Activated CD4-positive, alpha-beta T cell treated with anti-CD3 and anti-CD28 coated beads, Interleukin-2, Interleukin-4, amounts not matched to agents 100 ng/mL and 50 ng/mL, durations not matched to agents 16 hours and 8 hours (primary cell): ENCODE results near the gene SGK2.

Experiments
- DNase-seq: peaks from one replicate; pipeline ENCODE4 v3.0.0-alpha.2; 2020; ENCODE audit warnings: low spot score

SGK2 gene

DNA sequence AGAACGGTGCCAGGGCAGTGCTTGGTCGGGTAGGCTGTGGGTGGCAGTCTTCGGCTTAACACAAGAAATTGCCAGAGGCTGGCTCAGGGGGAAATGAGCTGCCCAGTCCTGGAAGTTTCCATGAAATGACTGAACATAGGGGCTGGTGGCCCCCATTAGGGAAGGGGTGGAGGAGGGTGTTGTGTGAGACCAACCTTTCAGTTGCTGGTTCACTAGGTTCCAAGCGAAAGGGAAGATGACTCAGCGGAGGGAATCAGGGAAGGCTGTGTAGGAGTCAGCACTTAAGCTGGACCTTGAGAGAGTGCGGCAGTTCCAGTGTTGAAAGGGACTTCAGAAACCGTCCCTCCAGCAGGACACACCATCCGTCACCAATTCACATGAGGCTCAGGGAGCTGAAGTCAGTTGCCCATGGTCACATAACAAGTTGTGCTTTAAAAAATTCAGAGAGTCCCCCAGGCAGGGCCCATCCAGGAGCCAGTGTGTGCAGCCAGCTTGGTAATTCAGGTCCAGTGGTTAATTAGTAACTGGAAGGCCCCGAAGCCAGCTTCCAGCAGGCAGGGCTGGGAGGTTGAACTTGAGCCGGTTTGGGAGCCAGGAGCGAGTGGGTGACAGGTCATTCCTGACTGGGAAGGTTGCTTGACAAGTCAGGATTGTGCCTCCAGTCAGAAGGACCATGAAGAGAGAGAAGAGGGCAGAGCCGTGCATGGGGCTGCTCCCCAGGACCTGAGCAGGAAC lies at the start of gene SGK2:
Gene SGK2, plus strand, starts transcription at position 616 of the 735 bp plus-strand sequence. CDS start 7,469 bp downstream, outside the sequence.
- DNase-seq, result no peak

DNA sequence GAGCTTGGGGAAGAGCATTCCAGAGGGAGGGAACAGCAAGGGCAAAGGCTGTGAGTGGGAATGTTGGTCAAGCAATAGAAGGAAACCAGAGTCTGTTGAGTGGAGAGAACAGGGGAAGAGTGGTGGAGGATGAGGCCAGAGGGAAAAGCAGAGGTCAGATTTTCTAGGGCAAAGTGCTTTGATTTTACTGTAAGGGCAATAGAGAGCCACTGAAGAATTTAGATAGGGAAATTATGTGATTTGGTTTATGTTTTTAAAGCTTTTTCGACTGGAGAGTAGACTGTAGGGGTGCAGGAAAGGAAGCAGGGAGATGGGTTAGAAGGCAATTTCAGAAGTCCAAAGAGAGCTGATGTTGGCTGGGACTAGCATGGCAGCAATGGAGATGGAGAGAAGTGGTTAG lies 46.9 kb upstream of the SGK2 start:
- no peak for DNase-seq

DNA sequence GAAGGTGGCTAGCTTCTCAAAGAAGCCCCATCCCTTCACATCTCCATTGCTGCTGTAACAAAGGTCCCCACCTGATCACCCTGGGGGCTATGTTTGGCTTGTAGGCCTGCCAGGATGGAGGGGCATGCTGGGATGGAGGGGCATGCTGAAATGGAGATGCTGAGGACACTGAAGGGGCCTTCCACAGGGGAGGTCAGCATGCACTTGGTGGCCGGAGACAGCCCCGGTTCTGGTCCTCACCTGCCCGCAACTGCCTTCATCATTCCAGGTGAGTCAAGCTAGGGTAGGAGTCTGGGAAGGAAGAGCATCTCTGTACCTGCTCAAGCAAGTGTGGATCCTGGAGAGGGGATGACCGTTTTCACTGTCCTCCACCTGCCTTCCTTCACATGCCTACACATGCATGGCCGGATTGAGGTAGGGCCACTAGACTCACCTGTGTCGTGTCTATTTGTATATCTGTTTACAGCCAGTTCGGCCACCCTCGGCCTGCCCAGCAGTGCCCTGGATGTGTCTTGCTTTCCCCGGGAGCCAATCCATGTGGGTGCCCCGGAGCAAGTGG lies 45.4 kb upstream of the SGK2 start:
- DNase-seq, result no peak

DNA sequence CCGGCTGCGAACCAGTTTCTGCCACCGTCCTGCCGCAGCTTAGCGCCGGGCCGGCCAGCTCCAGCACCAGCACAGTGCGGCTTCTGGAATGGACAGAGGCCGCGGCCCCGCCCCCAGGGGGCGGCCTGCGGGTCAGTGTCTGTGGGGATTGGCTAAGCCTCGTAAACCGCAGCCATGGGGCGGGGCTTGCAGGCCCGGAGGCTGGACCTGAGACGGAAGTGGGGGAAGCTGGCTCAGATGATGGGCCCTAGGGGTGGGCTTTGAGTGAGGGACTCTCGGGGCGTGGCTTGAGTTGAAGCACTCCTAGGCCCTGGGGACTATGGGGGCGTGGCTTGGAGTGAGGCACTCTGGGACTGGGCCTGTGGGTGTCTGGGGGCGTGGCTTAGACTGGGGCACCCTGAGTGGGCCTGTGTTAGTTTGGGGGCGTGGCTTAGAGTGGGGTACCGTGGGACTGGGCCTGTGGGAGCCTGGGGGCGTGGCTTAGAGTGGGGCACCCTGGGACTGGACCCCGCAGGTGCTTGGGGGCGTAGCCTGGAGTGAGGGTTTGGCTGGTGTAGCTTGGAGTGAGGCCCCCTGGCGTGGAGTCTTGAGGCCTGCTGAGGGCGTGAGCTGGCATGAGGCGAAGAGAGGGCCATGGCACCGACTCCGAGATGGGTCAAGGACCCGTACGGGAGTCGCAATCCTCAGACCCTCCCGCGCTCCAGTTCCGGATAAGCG lies 44.7 kb upstream of the SGK2 start:
- peak; percentile 95 for DNase-seq

DNA sequence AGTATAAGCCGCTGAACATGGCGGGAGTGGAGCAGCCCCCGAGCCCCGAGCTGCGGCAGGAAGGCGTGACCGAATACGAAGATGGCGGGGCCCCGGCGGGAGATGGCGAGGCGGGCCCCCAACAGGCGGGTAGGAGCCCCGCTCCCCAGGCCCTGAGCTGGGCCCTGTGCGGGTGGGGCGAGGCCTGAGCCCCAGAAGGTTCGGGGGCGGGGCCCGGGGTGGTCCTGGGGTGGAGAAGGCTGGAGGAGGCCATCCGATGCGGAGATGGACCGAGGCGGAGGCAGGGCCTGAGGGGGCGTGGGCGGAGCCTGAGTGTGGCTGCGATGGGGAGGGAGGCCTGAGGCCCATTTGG lies 44.2 kb upstream of the SGK2 start:
- no peak for DNase-seq

DNA sequence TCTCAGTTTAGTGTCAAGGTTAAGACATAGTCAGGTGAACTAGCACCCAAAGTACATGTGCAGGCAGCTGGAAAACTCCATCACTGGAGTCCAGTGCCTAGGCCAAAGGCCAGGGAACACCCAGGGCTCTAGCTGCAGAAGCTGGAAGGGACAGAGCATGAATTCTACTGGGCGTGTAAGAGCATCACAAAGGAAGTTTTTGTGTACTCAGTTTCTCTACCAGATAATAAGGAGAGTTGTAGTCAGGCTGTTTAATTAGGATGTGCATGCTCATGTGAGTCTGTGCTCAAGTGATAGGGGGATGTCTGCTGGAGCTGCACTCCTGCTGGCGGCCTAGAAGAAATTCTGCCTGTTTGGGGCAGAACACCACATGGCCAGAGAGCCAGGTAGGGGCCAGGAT lies 43.2 kb upstream of the SGK2 start:
- DNase-seq, result no peak

DNA sequence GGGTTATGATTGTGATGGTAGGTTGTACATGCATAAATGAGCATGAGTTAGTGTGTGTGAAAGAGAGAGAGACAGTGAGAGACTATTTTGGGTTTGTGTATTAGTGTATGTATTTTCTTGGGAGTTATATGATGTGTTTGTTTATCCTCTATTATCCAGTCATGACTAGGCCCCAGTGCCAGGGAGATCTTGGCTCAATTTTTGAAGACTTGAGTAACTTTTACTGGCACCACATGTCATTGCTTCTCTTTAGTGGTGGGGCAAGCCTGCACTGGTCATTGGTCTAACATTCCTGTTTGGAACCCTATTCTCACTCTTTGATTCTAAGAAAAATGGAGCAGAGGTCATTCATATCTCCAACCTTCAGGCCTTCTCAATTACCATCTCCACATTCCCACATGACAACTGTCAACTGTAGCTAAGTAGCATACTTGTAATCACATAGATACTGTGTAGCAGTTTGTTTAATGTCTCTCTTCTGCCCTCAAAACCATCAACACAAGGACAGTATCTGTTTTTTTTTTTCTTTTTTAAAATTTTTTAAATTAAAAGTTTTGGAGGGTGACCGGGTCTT lies 42.5 kb upstream of the SGK2 start:
- DNase-seq, result no peak

DNA sequence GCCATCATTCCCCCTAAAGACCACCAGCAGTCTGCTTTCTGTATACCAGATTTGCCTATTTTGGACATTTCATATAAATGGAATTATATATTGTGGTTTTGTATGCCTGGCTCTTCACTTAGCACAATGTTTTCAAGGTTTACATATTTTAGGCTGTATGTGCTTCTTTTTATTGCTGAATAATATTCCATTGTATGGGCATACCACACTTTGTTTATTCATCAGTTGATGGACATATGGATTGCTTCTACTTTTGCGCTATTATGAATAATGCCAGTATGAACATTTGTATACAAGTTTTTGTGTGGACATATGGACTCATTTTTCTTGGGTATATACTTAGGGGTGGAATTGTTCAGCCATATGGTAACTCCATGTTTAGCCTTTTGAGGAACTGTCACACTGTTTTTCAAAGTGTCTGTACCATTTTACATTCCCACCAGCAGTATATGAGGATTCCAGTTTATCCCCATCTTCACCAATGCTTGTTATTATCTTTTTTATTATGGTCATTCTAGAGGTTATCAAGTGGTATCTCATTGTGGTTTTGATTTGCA lies 38.7 kb upstream of the SGK2 start:
- no peak for DNase-seq

DNA sequence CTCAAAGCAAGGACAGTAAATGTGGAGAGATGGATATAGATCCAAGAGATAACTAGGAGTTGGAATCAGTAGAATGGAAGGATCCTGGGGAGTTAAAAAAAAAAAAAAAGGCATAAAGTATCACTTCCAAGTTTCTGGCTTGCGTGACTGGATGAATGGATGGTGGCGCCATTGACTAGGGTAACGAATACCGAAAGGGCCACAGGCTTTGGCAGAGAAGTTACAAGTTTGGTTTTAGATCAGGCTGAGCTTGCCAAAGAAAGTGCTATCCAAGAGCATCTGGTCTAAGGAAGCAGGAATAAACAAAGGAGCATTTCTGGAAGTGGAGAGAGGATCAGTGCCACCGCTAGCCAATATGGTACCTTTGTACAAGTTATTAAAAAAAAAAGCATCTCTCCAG lies 33.8 kb upstream of the SGK2 start:
- DNase-seq, result no peak

DNA sequence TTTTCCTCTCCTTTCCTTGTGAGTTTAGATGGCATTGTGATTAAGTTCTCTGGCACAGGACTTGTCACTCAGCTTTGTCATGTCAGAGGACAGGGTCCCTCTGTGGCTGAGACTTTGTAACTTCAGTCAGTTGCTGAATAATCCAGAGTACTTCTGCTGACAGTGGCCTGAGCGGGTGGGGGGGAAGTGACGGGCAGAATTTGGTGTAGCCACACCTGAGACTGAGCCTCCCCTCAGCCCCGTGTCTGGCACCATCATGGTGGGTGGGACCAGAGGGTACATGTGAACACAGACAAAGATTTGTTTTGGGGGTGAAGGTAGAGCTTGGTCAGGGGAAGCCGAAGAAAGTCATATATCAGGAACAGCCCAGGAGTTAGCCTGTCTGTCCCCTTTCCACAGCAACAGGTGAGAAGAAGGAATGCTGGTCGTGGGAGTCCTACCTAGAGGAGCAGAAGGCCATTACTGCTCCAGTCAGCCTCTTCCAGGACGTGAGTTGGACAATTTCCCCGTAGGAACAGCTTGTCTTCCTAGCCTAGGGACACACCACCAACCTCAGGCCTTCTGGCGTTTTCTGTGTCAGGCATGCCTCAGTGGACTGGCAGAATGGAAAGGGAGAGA lies 30.5 kb upstream of the SGK2 start:
- DNase-seq, result no peak

DNA sequence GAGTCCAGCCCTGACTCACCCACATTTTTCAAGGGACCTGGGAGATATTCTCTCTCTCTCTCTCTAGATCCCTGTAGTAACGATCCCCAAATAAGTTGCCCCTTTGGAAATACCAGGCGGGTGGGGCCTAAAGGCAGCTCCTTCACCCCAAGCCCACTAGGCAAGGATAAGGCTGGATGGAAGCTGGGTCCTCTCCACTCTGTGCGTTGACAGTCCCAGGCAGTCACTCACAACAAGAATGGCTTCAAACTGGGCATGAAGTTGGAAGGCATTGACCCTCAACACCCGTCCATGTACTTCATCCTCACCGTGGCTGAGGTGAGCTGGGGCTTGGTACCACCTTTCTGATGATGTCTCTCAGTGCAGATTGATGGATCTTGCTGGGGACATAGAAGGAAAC lies 29.8 kb upstream of the SGK2 start:
- DNase-seq, result no peak

DNA sequence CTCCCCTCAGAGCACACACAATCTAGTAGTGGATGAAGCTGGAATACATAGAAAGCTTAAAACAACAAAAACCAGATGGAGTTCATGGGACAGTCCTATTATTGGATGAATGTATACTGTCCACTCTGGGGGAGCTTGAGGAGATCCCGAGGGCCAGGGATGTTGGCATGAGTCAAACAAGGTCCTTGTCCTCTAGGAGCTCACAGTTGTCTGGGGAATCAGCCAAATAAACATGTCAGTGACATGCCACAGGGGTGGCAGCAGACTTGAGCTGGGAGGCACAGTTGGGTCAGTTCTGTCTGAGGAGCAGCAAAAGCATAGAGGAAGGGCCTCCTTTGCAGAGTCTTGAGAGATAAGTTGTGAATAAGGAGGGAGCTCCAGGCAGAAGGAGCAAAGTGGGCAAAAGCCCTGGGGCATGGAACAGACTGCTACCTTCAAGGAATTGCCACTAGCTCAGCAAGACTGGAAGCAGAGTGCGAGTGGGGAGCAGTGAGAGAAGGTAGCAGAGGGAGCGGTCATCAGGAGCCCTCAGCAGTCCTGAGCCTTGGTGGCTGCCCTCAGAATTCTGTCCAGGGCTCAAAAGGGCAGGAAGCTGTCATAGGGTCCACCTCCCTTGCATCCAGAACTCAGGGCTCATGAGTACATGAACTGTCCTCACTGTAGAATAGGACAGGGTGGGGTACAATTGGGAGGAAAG lies 29.2 kb upstream of the SGK2 start:
- no peak for DNase-seq

DNA sequence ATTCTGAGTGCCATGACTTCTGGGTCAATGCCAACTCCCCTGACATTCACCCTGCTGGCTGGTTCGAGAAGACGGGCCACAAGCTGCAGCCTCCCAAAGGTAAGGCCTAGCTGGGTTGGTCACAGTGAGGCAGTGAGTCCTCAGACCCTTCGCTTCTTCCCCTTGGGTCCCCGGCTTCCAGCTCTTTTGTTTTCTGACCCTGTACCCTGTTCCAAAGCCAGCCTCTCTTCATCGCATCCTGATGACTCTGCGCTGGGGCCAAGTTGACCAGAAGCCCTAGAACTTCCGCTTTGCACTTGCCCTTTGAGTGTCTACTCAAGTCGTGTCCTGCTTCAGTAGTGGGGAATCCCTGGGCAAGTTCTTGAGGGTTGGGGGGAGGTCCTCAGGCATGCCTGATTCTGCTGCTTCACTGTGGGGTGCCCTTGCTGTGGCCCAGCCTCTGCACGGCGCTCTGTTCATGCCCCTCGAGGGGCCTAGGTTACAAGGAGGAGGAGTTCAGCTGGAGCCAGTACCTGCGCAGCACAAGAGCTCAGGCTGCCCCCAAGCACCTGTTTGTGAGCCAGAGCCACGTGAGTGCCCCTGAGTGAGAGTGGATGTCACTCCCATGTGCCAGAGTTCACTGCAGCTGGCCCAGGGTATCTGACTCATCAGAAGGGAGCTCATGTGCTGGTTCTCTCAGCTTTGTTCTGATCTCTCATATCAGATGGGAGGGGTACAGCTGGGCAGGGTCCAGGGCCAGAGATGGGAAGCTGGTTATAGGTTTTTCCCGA lies 28.3 kb upstream of the SGK2 start:
- no peak for DNase-seq

DNA sequence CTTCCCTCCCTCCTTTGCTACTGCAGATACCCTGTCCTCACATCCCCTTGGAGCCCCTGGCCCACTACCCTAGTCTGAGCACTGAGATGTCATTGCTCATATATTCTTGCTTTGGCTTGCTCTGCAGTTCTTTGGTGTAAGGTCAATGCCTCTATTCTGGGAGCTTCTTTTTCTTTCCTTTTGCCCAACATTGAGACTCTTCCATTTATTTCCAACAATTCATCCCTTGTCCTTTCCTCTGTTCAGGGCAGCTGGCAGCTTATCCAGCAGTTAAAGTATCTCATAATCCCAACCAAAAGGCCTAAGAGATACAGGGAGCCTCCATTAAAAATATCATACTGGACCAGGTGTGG lies 27.8 kb upstream of the SGK2 start:
- DNase-seq, result no peak

DNA sequence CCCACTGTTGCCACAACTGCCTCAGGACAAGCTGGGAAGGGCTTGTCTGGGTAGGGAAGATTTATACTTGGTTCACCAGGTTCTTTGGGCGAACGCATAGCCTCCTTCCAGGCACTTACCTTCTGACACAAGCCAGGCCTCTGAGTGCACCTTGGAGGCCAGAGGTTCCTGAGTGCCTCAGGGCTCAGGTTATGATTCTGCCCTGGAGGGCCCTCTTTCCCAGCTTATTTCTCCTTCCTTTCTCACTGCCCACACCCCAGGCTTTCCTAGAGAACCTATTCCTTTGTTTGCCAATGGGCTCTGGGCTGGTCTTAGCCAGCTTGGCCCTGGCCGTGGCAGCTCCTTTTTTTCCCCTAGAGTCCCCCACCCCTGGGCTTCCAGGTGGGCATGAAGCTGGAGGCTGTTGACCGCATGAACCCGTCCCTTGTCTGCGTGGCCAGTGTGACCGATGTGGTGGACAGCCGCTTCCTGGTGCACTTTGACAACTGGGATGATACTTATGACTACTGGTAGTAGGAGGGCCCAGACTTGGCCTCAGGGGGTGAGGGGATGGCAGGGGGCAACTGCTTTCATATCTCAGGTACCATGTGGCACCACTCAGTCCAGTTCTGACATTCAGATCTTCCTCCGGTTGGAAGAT lies 26.3 kb upstream of the SGK2 start:
- no peak for DNase-seq

DNA sequence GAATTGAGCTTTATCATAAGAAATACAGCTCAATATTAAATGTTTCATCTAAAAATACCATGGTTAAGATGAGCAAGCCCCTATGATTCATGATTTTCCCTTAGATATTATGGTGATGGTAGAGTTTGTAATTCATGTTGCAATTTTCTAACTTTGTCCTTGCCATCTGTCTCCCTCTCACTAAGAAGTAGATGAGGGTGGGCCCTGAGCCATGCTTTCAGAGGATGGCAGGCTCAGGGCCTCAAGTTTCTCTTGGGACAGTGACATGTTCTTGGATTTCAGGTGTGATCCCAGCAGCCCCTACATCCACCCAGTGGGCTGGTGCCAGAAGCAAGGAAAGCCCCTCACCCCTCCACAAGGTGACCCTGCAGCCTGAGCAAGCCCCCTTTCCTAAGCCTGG lies 25.8 kb upstream of the SGK2 start:
- no peak for DNase-seq

DNA sequence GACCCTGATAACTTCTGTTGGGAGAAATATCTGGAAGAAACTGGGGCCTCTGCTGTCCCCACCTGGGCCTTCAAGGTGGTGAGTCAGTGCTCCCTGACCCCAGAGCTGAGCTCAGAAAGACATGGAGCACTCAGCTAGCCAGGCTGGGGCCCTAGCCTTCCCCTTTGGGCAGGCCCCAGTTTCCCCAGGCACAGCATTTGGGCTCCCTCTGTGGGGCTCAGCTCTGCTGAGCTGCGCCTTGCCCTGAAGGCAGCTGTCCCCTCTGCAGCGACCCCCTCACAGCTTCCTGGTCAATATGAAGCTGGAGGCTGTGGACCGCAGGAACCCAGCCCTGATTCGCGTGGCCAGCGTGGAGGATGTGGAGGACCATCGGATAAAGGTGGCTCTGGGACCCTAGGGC lies 24.8 kb upstream of the SGK2 start:
- DNase-seq, result no peak

DNA sequence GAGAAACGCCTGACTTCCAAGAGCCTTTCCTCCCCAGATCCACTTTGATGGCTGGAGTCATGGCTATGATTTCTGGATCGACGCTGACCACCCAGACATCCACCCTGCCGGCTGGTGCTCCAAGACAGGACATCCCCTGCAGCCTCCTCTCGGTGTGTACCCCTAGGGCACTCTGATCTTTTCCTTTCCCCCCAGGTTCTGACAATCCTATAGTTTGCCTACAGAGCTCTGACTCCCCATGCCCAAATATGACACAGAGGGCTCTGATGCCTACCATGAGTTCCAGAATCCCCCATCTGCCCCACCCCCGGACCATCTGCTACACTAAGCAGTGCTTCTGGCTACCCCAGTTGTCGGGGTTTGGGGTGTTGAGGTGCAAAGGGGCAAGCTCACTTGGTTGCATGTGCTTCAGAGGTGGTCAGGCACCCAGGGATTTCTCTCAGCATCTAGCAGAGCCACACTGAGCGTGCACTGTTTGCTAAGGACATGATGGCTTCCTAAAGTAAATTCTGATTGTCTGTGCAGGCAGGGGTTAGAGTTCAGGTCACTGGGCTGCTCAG lies 24.0 kb upstream of the SGK2 start:
- no peak for DNase-seq

DNA sequence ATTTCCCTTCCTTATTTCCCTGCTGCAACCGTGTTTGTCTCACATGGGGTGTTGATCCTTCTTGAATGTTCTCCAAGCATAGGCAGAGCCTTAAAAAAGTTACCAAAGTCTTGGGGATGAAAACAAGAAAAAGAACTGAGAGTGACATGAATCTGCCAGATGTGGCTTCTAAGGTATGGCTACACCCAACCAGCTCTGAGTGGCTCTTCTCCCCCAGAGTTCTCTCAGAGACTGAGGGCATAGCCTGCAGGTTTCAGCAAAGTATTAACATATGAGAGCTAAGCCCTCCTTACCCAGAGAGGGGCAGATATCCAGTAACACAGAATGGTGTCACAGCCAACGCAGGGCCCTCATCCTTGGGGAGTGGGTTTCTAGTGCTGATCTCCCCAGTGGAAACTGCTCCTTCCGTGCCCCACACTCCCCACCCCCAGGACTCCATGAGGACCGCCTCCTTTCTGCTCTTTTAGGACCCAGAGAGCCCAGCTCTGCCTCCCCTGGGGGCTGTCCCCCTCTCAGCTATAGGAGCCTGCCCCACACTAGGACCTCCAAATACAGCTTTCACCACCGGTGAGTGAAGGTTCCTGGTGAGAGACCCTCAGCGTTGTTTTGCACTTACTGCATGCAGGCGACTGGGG lies 23.3 kb upstream of the SGK2 start:
- no peak for DNase-seq
